Measurements from ENCODE around the gene SLC30A3.
"Not testable (repeated sequence)": the region's sequence is repeated elsewhere in the genome, so short reads cannot be mapped to it uniquely, and the experiment has no call there.

SLC30A3 gene

DNA sequence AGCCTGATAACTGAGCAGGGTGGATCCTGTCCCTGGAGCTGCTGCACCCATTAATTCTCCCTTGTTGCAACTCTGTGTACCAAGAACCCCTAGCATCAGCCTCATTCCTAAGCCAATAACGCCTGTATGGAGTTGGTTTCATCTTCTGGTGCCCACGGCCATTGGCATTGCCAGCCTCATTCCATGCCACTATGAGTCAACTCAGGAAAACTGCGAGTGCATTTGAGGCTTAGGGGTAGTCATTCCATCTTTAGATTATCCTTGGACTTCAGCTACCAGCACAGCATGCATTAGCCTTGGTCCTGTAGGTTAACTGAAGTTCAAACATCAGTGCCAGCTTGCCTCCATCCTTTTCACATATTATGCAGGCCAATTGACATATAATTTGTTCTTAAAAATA, 18.0 kb upstream of the SLC30A3 start:
- no peak for TF ChIP-seq EZH2 (IDR thresholded peaks at IDR 0.05)
- no peak for TF ChIP-seq POLR2AphosphoS5 (IDR thresholded peaks at IDR 0.05; ENCODE audit: borderline replicate concordance, low read depth, low read length)
- no peak for TF ChIP-seq FOXP2 (optimal IDR thresholded peaks at IDR 0.05; ENCODE audit: control extremely low read depth, extremely low read length, insufficient read depth)
- H3K4me3 ChIP-seq = no peak overlapping the region
- H3K27ac ChIP-seq = no peak overlapping the region
- H3K9me3 ChIP-seq (ENCODE audit: low read depth, low read length) = no peaks in the 10 kb centered on the region
- H3K36me3 ChIP-seq (ENCODE audit: insufficient read depth, low read length) = no peaks in the 10 kb centered on the region
- DNase-seq (ENCODE audit: low read depth, low spot score) = no peak
- H3K9ac ChIP-seq (ENCODE audit: insufficient read length) = no peak overlapping the region

- no peak for TF ChIP-seq POLR2AphosphoS5 (IDR thresholded peaks at IDR 0.05; ENCODE audit: borderline replicate concordance, low read depth, low read length)
- TF ChIP-seq EZH2 (IDR thresholded peaks at IDR 0.05) = no peak
- TF ChIP-seq FOXP2 (optimal IDR thresholded peaks at IDR 0.05; ENCODE audit: control extremely low read depth, extremely low read length, insufficient read depth) = no peak
Observed at GRCh38 chr2:27278010-27278409, 15.2 kb upstream of the SLC30A3 start.

DNA sequence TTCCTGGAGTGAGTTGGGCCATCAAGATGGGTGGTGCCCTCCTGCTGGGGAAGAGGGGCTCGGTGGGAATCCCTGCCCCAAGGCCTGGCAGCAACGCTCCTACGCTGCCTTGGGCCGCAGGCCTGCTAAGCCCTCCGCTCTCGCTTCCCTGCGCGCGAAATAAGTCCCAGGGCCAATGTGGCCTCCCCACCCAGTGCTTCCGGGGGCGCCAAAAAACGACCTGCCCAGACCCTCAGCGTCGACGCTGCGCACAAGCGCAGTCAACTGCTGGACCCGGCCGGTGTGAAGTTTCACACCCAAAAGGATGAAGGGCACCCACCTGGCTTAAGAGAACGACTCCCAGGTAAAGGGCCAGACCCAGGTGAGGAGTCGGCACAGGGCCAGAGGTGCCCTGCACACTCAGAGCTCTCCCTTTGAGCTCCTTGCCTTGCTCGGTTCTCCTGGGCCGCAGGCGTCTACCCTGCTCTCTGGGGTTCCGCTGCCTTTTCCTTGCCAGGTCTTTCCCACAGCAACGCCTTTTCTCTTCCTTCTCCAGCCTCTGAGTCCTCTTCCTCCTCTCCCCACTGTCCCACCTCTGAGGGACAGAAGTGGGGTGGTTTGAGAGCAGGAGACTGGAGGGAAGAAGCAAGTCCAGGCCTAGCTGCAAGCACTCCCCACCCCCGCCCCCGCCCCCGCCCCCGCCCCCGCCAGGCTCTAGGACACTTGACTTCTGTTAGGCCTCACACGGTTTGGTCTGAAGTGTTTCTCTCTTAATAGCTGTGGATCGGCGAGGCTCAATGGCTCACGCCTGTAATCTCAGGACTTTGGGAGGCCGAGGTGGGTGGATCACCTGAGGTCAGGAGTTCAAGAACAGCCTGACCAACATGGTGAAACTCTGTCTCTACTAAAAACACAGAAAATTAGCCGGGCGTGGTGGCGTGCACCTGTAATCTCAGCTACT, 12.6 kb upstream of the SLC30A3 start, which contains the start of gene DNAJC5G:
DNAJC5G (plus strand) TSS at position 223 of the 940 bp plus-strand sequence. CDS start 1,296 bp downstream, outside the sequence.
- no peak for DNase-seq (ENCODE audit: low read depth, low spot score)
- Histone ChIP-seq H3K9ac (ENCODE audit: insufficient read length) (no peak within 1 kb of the TSS), H3K4me3 (no peak within 1 kb of the TSS), H3K36me3 (ENCODE audit: insufficient read depth, low read length) (no peaks in the 10 kb centered on the region), H3K27ac (no peak within 1 kb of the TSS), H3K9me3 (ENCODE audit: low read depth, low read length) (no peaks in the 10 kb centered on the region)
- no peak for TF ChIP-seq FOXP2 (optimal IDR thresholded peaks at IDR 0.05; ENCODE audit: control extremely low read depth, extremely low read length, insufficient read depth)
- no peak for TF ChIP-seq EZH2 (IDR thresholded peaks at IDR 0.05)
- no peak for TF ChIP-seq POLR2AphosphoS5 (IDR thresholded peaks at IDR 0.05; ENCODE audit: borderline replicate concordance, low read depth, low read length)

More at GRCh38 chr2:27278010-27278409, 15.2 kb upstream of the SLC30A3 start:
- no peak overlapping the region for H3K4me3 ChIP-seq
- H3K36me3 ChIP-seq (ENCODE audit: insufficient read depth, low read length) = no peaks in the 10 kb centered on the region
- no peak for DNase-seq (ENCODE audit: low read depth, low spot score)
- no peak overlapping the region for H3K27ac ChIP-seq
- no peak overlapping the region for H3K9ac ChIP-seq (ENCODE audit: insufficient read length)
- no peaks in the 10 kb centered on the region for H3K9me3 ChIP-seq (ENCODE audit: low read depth, low read length)

GRCh38 chr2:27272537-27273522, 10.0 kb upstream of the SLC30A3 start:
- not testable (repeated sequence) for H3K36me3 ChIP-seq (ENCODE audit: insufficient read depth, low read length); H3K9me3 ChIP-seq (ENCODE audit: low read depth, low read length); DNase-seq (ENCODE audit: low read depth, low spot score); H3K4me3 ChIP-seq; H3K9ac ChIP-seq (ENCODE audit: insufficient read length); H3K27ac ChIP-seq

DNA sequence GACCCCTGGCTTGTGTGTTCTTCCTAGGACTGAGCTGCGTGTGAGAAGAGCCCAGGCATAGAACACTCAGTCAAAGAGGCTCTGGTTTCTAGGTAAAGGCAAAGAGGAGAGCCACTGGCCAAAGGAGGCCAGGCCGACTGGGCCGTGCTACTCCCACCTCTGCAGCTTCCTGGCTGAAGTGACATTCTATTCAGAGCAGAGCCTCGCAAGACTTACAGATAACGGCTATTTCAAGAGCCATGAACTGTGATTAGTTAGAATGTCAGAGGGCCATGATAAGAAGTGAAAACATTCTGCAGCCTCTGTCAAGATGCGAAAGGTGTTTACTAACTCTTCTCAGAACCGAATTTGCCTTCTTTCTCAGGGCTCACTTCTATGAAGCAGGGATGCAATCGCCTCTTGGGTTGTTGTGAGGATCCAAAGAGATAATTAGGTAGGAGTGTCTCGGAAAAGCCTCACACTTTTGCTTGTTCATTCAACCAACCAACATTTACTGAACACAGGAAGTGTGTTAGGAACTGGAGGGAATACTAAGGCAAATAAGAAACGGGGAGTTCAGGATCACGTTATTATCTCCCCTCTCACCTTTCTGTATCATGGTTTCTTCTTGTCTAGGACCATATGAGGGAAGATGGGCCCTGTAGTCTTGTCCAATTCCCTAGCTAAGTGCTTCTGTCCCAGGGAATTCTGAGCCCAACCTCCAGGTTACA, 8.9 kb upstream of the SLC30A3 start:
- no peak for TF ChIP-seq POLR2AphosphoS5 (IDR thresholded peaks at IDR 0.05; ENCODE audit: borderline replicate concordance, low read depth, low read length)
- Histone ChIP-seq H3K9ac (ENCODE audit: insufficient read length) (no peak overlapping the region), H3K36me3 (ENCODE audit: insufficient read depth, low read length) (no peaks in the 10 kb centered on the region), H3K27ac (no peak overlapping the region), H3K4me3 (no peak overlapping the region), H3K9me3 (ENCODE audit: low read depth, low read length) (no peaks in the 10 kb centered on the region)
- DNase-seq (ENCODE audit: low read depth, low spot score) = no peak

GRCh38 chr2:27270670-27271069, 7.8 kb upstream of the SLC30A3 start:
- no peaks in the 10 kb centered on the region for H3K9me3 ChIP-seq (ENCODE audit: low read depth, low read length)
- no peak for DNase-seq (ENCODE audit: low read depth, low spot score)
- H3K9ac ChIP-seq (ENCODE audit: insufficient read length) = no peak overlapping the region
- no peaks in the 10 kb centered on the region for H3K36me3 ChIP-seq (ENCODE audit: insufficient read depth, low read length)
- no peak overlapping the region for H3K27ac ChIP-seq
- H3K4me3 ChIP-seq = no peak overlapping the region
- no peak for TF ChIP-seq EZH2 (IDR thresholded peaks at IDR 0.05)
- no peak for TF ChIP-seq POLR2AphosphoS5 (IDR thresholded peaks at IDR 0.05; ENCODE audit: borderline replicate concordance, low read depth, low read length)
- no peak for TF ChIP-seq FOXP2 (optimal IDR thresholded peaks at IDR 0.05; ENCODE audit: control extremely low read depth, extremely low read length, insufficient read depth)

DNA sequence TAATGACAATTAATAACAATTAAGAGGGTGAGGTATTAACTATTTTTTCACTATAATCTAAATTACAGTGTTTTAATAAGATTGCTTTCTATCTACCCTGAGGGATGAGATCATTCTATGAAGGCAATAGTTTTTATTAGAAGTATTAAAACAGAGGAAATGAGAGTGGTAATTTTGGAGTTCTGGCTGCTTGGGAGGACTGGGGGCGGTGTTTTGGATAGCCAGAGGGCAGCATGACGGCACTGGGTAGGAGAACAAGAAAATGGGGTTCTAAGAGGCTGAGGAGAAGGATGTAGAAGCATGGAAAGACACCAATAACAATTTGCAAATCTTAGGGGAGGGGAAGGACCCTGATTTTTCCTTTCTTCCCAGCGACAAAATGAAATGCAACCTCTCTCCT, 7.3 kb upstream of the SLC30A3 start:
- H3K36me3 ChIP-seq (ENCODE audit: insufficient read depth, low read length) = no peaks in the 10 kb centered on the region
- no peaks in the 10 kb centered on the region for H3K9me3 ChIP-seq (ENCODE audit: low read depth, low read length)
- no peak overlapping the region for H3K27ac ChIP-seq
- no peak overlapping the region for H3K4me3 ChIP-seq
- no peak overlapping the region for H3K9ac ChIP-seq (ENCODE audit: insufficient read length)
- TF ChIP-seq EZH2 (IDR thresholded peaks at IDR 0.05) = no peak
- no peak for TF ChIP-seq POLR2AphosphoS5 (IDR thresholded peaks at IDR 0.05; ENCODE audit: borderline replicate concordance, low read depth, low read length)
- no peak for TF ChIP-seq FOXP2 (optimal IDR thresholded peaks at IDR 0.05; ENCODE audit: control extremely low read depth, extremely low read length, insufficient read depth)
- DNase-seq (ENCODE audit: low read depth, low spot score) = no peak

DNA sequence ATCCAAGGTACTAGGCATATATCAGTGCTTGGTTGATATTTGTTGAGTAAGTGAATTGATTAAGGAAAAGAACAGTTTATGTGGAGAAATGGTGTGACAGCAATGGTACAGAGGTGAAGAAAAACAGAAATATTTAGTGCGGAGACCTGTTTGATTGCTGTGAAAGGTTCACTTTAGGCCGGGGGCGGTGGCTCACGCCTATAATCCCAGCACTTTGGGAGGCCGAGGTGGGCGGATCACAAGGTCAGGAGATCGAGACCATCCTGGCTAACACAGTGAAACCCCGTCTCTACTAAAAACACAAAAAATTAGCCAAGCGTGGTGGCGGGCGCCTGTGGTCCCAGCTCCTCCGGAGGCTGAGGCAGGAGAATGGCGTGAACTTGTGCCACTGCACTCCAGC, 5.4 kb upstream of the SLC30A3 start:
- H3K4me3 ChIP-seq; H3K27ac ChIP-seq; H3K9ac ChIP-seq (ENCODE audit: insufficient read length); H3K36me3 ChIP-seq (ENCODE audit: insufficient read depth, low read length); H3K9me3 ChIP-seq (ENCODE audit: low read depth, low read length); DNase-seq (ENCODE audit: low read depth, low spot score): not testable (repeated sequence)
